Osteocyte (in vitro differentiated cells): ENCODE results near the gene LLPH. TPM values are rescaled to one million over a fixed set of nuclear protein-coding genes. Genes with fewer than 3 reads are reported as not detected.

Source experiments
- DNase-seq: peaks from one replicate; pipeline ENCODE4 v3.0.0; 2021; ENCODE audit warnings: mixed read lengths; ENCODE audit not compliant: unreplicated experiment; ENCODE audit errors: extremely low spot score
- H3K27ac Mint-ChIP-seq: one replicate; pipeline ENCODE4 v1.8.0; 2021; ENCODE audit warnings: mild to moderate bottlenecking, mixed read lengths; ENCODE audit not compliant: unreplicated experiment
- H3K27me3 Mint-ChIP-seq: one replicate; pipeline ENCODE4 v1.8.0; 2021; ENCODE audit warnings: mixed read lengths; ENCODE audit not compliant: unreplicated experiment
- H3K36me3 Mint-ChIP-seq: one replicate; pipeline ENCODE4 v1.8.0; 2021; ENCODE audit warnings: mixed read lengths; ENCODE audit not compliant: unreplicated experiment
- H3K4me1 Mint-ChIP-seq: one replicate; pipeline ENCODE4 v1.8.0; 2021; ENCODE audit warnings: mixed read lengths; ENCODE audit not compliant: unreplicated experiment
- H3K4me3 Mint-ChIP-seq: one replicate; pipeline ENCODE4 v1.8.0; 2021; ENCODE audit warnings: mild to moderate bottlenecking, moderate library complexity, mixed read lengths; ENCODE audit not compliant: unreplicated experiment
- H3K9me3 Mint-ChIP-seq: one replicate; pipeline ENCODE4 v1.8.0; 2021; ENCODE audit warnings: mixed read lengths; ENCODE audit not compliant: unreplicated experiment
- CTCF ChIP-seq: fragments of 200-600 bp; sonication (generic); IDR thresholded peaks from 2 replicates; pipeline ENCODE4 v1.5.0; 2021; ENCODE audit warnings: antibody characterized with exemption, mild to moderate bottlenecking, moderate library complexity
- total RNA-seq: library from RNA; stranded (reverse); gene quantifications from 2 replicates; pipeline ENCODE4 v1.2.1, GENCODE V29; 2021

LLPH gene
- total RNA-seq, 1 donor from 2014 or later = 25.1 TPM

- no peak for TF ChIP-seq CTCF
- no peak overlapping the region for H3K27ac Mint-ChIP-seq
- no peak for DNase-seq
- no peaks in the 10 kb centered on the region for H3K27me3 Mint-ChIP-seq
- peaks cover 4% of the 10 kb centered on the region for H3K9me3 Mint-ChIP-seq
- peaks cover 38% of the 10 kb centered on the region for H3K4me1 Mint-ChIP-seq
- no peak overlapping the region for H3K4me3 Mint-ChIP-seq
- peaks cover 23% of the 10 kb centered on the region for H3K36me3 Mint-ChIP-seq
Observed at GRCh38 chr12:66132408-66132807, 1.9 kb upstream of the LLPH start.

- Mint-ChIP-seq H3K4me1 (peaks cover 38% of the 10 kb centered on the region), H3K4me3 (peak overlapping the region; percentile 99), H3K27me3 (no peaks in the 10 kb centered on the region), H3K36me3 (peaks cover 30% of the 10 kb centered on the region), H3K9me3 (peaks cover under 1% of the 10 kb centered on the region), H3K27ac (peak overlapping the region; percentile 94)
- no peak for DNase-seq
- TF ChIP-seq CTCF = no peak
Observed at GRCh38 chr12:66131067-66131688, 628 bp upstream of the LLPH start.

GRCh38 chr12:66129934-66130266 lies 650 bp downstream of the LLPH start:
- DNase-seq = no peak
- Mint-ChIP-seq H3K4me3 (peak overlapping the region; percentile 99), H3K4me1 (peaks cover 38% of the 10 kb centered on the region), H3K36me3 (peaks cover 36% of the 10 kb centered on the region), H3K27ac (peak overlapping the region; percentile 94), H3K27me3 (no peaks in the 10 kb centered on the region), H3K9me3 (no peaks in the 10 kb centered on the region)
- no peak for TF ChIP-seq CTCF

GRCh38 chr12:66127650-66128049 lies 2.9 kb downstream of the LLPH start:
- no peaks in the 10 kb centered on the region for H3K27me3 Mint-ChIP-seq
- H3K4me3 Mint-ChIP-seq = no peak overlapping the region
- H3K9me3 Mint-ChIP-seq = no peaks in the 10 kb centered on the region
- DNase-seq = no peak
- no peak overlapping the region for H3K27ac Mint-ChIP-seq
- H3K4me1 Mint-ChIP-seq = peaks cover 37% of the 10 kb centered on the region
- H3K36me3 Mint-ChIP-seq = peaks cover 53% of the 10 kb centered on the region
- no peak for TF ChIP-seq CTCF

GRCh38 chr12:66120477-66120876 lies 10.1 kb downstream of the LLPH start:
- no peak overlapping the region for H3K27ac Mint-ChIP-seq
- peaks cover 30% of the 10 kb centered on the region for H3K36me3 Mint-ChIP-seq
- no peaks in the 10 kb centered on the region for H3K9me3 Mint-ChIP-seq
- H3K4me3 Mint-ChIP-seq = no peak overlapping the region
- peak; percentile 24 for TF ChIP-seq CTCF
- H3K4me1 Mint-ChIP-seq = no peaks in the 10 kb centered on the region
- DNase-seq = no peak
- no peaks in the 10 kb centered on the region for H3K27me3 Mint-ChIP-seq
